ENCODE measurements around the gene SNX9. TPM values are rescaled to one million over a fixed set of nuclear protein-coding genes. Genes with fewer than 3 reads are reported as not detected.
A peak's percentile ranks its signal among the peaks of the same experiment; 100 is the strongest.
"Not testable (repeated sequence)": the region's sequence is repeated elsewhere in the genome, so short reads cannot be mapped to it uniquely, and the experiment has no call there.

Gene SNX9
- total RNA-seq, 1 experiment from 2014 or later = 33.1 TPM

GRCh38 chr6:157946865-157947532 lies 124.0 kb downstream of the SNX9 start:
- Mint-ChIP-seq H3K36me3 (ENCODE audit: insufficient read depth, unreplicated experiment) (peaks cover 51% of the 10 kb centered on the region), H3K27ac (ENCODE audit: low read depth, unreplicated experiment) (no peak overlapping the region), H3K4me1 (ENCODE audit: insufficient read depth, unreplicated experiment) (no peaks in the 10 kb centered on the region), H3K27me3 (ENCODE audit: insufficient read depth, unreplicated experiment) (no peaks in the 10 kb centered on the region), H3K4me3 (ENCODE audit: unreplicated experiment) (no peak overlapping the region), H3K9me3 (ENCODE audit: unreplicated experiment) (peaks cover 34% of the 10 kb centered on the region)
- ChIA-PET POLR2A (interaction anchor here (0.6 kb wide), 1 partner anchor 90 kb away, joined by 3 read pairs; no protein-coding TSS in a partner anchor), CTCF (interaction anchor here (0.5 to 1.0 kb wide), 5 partner anchors 17 to 190 kb away, joined by 3 to 4 read pairs (median 3); no protein-coding TSS in a partner anchor)
- BruUV-seq (replicated peaks) = no TSS peak
- peak; percentile 25 for DNase-seq (ENCODE audit: unreplicated experiment)
- intact Hi-C loops (cut with micrococcal nuclease) = no loop called here
- no peak for TF ChIP-seq CTCF (IDR thresholded peaks at IDR 0.05; ENCODE audit: unreplicated experiment)

- intact Hi-C loops (cut with micrococcal nuclease); H3K4me3 Mint-ChIP-seq (ENCODE audit: unreplicated experiment); BruUV-seq (replicated peaks); H3K27me3 Mint-ChIP-seq (ENCODE audit: insufficient read depth, unreplicated experiment); H3K27ac Mint-ChIP-seq (ENCODE audit: low read depth, unreplicated experiment); DNase-seq (ENCODE audit: unreplicated experiment); POLR2A ChIA-PET; CTCF ChIA-PET; H3K4me1 Mint-ChIP-seq (ENCODE audit: insufficient read depth, unreplicated experiment): not testable (repeated sequence)
- Mint-ChIP-seq H3K36me3 (ENCODE audit: insufficient read depth, unreplicated experiment) (peaks cover 16% of the 10 kb centered on the region), H3K9me3 (ENCODE audit: unreplicated experiment) (peaks cover 27% of the 10 kb centered on the region)
Observed at GRCh38 chr6:157950899-157951298, 127.9 kb downstream of the SNX9 start.

- Mint-ChIP-seq H3K9me3 (ENCODE audit: unreplicated experiment) (peaks cover 27% of the 10 kb centered on the region), H3K27me3 (ENCODE audit: insufficient read depth, unreplicated experiment) (no peaks in the 10 kb centered on the region), H3K36me3 (ENCODE audit: insufficient read depth, unreplicated experiment) (peaks cover 7% of the 10 kb centered on the region), H3K4me1 (ENCODE audit: insufficient read depth, unreplicated experiment) (peaks cover 5% of the 10 kb centered on the region), H3K4me3 (ENCODE audit: unreplicated experiment) (no peak overlapping the region), H3K27ac (ENCODE audit: low read depth, unreplicated experiment) (no peak overlapping the region)
- intact Hi-C loops (cut with micrococcal nuclease) = no loop called here
- ChIA-PET CTCF (interaction anchor here (0.6 kb wide), 1 partner anchor 38 kb away, joined by 3 read pairs; no protein-coding TSS in a partner anchor), POLR2A (no interaction called here)
- no peak for TF ChIP-seq CTCF (IDR thresholded peaks at IDR 0.05; ENCODE audit: unreplicated experiment)
- DNase-seq (ENCODE audit: unreplicated experiment) = no peak
- BruUV-seq (replicated peaks) = no TSS peak
Observed at GRCh38 chr6:157951828-157952227, 128.8 kb downstream of the SNX9 start.

GRCh38 chr6:157952861-157953351 lies 129.9 kb downstream of the SNX9 start:
- DNase-seq (ENCODE audit: unreplicated experiment) = peak; percentile 33
- Mint-ChIP-seq H3K4me3 (ENCODE audit: unreplicated experiment) (no peak overlapping the region), H3K9me3 (ENCODE audit: unreplicated experiment) (peaks cover 27% of the 10 kb centered on the region), H3K27ac (ENCODE audit: low read depth, unreplicated experiment) (no peak overlapping the region), H3K4me1 (ENCODE audit: insufficient read depth, unreplicated experiment) (peaks cover 5% of the 10 kb centered on the region), H3K27me3 (ENCODE audit: insufficient read depth, unreplicated experiment) (no peaks in the 10 kb centered on the region), H3K36me3 (ENCODE audit: insufficient read depth, unreplicated experiment) (no peaks in the 10 kb centered on the region)
- CTCF ChIA-PET = interaction anchor here (1.8 kb wide), 1 partner anchor 15 kb away, joined by 5 read pairs; no protein-coding TSS in a partner anchor
- intact Hi-C loops (cut with micrococcal nuclease) = no loop called here
- no TSS peak for BruUV-seq (replicated peaks)
- no peak for TF ChIP-seq CTCF (IDR thresholded peaks at IDR 0.05; ENCODE audit: unreplicated experiment)
- POLR2A ChIA-PET = no interaction called here

Measured in MCF 10A (cell line).